ENCODE results near the gene MEIS2.

- TF ChIP-seq POLR2AphosphoS5 (IDR thresholded peaks at IDR 0.05) (no peak), EP300 (IDR thresholded peaks at IDR 0.05) (no peak), POLR2A (IDR thresholded peaks at IDR 0.05) (no peak)
- TF ChIP-seq, protein P1, sequence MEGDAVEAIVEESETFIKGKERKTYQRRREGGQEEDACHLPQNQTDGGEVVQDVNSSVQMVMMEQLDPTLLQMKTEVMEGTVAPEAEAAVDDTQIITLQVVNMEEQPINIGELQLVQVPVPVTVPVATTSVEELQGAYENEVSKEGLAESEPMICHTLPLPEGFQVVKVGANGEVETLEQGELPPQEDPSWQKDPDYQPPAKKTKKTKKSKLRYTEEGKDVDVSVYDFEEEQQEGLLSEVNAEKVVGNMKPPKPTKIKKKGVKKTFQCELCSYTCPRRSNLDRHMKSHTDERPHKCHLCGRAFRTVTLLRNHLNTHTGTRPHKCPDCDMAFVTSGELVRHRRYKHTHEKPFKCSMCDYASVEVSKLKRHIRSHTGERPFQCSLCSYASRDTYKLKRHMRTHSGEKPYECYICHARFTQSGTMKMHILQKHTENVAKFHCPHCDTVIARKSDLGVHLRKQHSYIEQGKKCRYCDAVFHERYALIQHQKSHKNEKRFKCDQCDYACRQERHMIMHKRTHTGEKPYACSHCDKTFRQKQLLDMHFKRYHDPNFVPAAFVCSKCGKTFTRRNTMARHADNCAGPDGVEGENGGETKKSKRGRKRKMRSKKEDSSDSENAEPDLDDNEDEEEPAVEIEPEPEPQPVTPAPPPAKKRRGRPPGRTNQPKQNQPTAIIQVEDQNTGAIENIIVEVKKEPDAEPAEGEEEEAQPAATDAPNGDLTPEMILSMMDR (IDR thresholded peaks at IDR 0.05): no peak
Observed at GRCh38 chr15:37090543-37091175, 9.7 kb downstream of the MEIS2 start.
